Subcutaneous adipose tissue (tissue), 4 donors: Measurements from ENCODE around the gene C9orf153. TPM values are rescaled to one million over a fixed set of nuclear protein-coding genes. Genes with fewer than 3 reads are reported as not detected.

ENCODE experiments used
- total RNA-seq, 4 donors: library from RNA; depleted of rRNA; stranded (reverse); fragments of >200 nt; gene quantifications; one replicate each; pipeline ENCODE4 v1.1.0, GENCODE V29; 2016
- TF ChIP-seq, protein P1 (sequence below): fragments of 450-650 bp; IDR thresholded peaks from one replicate; pipeline ENCODE4 v1.5.1; 2016; ENCODE audit warnings: low read depth, mild to moderate bottlenecking, control low read depth, antibody characterized with exemption, moderate library complexity

C9orf153 gene
- total RNA-seq, 4 donors from 2014 or later: 0.17 to 2.0 (median 1.00) TPM

DNA sequence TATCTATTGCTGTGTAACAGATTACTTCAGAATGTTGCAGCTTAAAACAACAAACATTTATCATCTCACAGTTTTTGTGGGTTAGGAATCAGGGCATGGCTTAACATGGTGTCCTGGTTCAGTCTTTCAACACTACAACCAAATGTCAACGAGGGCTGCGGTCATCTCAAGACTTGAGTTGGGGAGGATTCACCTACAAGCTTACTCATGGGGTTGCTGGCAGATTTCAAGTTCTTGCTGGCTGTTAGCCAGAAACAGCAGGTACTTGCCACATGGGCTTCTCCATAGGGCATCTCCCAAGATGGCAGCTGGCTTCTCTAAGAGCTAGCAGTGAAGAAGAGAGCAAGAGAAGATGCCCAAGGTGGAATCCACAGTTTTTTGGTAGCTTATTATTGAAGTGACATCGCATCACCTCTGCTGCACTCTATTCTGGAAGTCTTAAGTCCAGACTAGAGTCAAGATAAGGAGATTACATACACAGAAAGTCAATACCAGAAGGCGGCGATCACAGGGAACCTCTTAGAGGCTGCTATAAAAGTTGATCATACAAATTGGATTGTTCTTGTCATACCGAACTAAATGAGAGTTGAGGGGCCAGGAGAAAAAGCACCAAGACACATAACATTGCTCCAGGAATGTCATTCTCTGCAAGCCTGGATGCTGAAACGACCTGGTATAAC lies 42.2 kb downstream of the C9orf153 start:
- TF ChIP-seq, protein P1, sequence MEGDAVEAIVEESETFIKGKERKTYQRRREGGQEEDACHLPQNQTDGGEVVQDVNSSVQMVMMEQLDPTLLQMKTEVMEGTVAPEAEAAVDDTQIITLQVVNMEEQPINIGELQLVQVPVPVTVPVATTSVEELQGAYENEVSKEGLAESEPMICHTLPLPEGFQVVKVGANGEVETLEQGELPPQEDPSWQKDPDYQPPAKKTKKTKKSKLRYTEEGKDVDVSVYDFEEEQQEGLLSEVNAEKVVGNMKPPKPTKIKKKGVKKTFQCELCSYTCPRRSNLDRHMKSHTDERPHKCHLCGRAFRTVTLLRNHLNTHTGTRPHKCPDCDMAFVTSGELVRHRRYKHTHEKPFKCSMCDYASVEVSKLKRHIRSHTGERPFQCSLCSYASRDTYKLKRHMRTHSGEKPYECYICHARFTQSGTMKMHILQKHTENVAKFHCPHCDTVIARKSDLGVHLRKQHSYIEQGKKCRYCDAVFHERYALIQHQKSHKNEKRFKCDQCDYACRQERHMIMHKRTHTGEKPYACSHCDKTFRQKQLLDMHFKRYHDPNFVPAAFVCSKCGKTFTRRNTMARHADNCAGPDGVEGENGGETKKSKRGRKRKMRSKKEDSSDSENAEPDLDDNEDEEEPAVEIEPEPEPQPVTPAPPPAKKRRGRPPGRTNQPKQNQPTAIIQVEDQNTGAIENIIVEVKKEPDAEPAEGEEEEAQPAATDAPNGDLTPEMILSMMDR: no peak

DNA sequence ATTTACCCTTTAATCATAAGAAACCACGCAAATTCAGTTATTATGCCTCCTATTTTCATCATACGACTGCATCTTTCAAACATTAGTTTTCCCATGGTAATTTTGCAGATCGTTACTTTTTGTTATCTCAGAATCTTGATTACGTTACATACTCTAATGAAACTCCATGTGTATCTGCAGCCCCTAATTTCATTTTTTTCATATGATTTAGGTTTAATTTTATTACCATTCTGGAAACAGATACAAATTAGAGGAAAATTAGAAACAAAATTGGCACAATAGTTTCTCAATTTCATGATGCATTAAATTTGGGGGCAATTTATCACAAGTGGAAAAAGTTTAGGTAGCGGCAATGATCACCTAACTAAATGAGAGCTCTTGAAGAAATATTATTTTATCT lies 52.3 kb downstream of the C9orf153 start:
- TF ChIP-seq, protein P1: no peak

DNA sequence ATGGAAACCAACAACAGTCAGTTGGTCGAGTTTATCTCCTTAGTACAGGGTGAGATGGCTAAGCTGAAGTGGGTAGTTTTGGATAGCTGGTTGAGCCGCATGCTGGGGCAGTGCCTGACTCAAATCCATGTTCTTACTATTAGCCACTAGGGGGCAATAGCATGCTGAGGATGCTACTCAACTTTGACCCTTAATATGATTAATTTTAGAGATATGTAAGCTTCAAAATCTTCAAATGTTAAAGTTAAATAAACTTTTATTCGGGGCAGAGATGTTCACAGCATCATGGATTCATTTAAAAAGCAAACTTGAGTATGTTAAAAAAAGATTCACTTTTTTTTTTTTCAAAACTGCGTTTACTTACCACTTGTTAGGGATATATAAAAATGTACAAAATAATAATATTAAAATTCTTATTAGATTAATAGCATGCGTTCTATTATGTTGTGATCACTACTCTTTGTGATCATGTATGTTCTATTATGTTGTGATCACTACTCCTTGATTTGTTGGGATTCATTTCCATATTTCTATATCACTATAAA lies 57.0 kb downstream of the C9orf153 start:
- TF ChIP-seq, protein P1: no peak

DNA sequence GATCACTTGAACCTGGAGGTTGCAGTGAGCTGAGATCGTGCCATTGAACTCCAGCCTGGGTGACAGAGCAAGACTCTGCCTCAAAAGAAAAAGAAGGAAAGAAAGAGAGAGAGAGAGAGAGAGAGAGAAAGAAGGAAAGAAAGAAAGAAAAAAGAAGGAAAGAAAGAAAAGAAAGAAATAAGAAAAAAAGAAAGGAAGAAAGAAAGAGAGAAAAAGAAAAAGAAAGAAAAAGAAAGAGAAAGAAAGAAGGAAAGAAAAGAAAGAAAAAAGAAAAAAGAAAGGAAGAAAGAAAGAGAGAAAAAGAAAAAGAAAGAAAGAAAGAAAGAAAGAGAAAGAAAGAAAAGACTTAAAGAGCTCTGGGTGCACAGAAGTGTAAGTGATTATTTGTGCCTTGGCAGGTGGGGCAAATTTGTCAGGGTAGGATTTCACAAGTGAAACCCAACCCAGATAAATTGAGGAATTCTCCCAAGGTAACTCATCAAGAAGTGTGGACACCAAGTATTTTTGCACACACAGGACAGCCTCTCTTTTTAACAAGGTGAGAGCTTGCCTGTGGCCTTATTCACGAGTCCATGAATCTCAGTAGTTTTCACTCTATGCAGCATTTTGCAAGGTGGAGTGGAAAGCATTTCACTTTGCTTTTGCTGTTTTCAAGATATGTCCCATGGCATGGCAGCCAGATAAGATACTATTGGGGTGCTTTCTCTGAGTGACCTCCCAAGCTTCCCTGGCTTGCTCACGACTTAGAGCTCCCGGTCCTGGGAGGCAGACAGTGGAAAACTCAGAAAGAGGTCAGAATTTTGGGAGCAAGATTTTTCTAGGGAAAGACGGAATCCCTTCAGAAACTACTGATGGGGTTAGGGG lies 57.8 kb downstream of the C9orf153 start:
- TF ChIP-seq, protein P1: no peak

DNA sequence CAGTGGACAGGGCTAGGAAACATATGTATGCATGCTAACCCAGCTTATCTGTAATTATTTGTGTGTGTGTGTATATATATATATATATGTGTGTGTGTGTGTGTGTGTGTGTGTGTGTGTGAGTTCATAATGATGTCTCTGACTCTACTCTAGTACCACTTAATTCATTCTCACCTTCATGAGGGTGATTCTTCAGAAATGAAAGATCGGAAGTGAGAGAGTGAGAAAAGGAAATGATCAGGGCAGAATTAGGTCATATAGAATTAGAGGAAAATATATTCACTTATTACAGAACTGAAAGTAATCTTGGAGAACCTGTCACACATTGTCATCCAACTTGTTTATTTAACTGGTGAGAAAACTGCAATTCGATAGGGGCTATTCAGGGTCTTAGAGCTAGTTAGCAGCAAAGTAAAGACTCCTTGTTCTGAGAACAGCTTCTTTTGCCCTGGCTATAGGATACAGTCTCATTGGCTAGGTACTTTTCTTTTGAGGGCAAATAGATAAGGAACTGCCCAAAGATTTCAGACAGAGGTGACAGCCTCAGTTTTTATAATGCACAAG lies 58.8 kb downstream of the C9orf153 start:
- TF ChIP-seq, protein P1: no peak

DNA sequence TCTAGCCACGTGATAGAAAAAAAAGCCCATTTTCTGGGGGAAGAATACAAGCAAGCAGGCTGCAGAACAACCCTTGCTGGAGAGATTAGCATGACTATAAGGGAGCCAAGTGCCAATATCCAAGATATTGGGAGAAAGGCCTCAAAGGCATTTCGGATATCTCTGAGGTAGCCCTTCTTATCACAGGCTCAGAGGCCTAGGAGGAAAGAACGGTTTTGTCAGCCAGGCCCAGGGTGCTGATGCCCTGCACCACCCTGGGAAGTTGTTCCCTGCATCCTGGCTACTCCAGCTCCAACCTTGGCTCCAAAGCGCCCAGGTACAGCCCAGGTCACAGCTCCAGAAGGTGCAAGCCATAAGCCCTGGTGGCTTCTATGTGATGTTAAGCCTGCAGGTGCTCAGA lies 66.4 kb downstream of the C9orf153 start:
- TF ChIP-seq, protein P1: no peak

DNA sequence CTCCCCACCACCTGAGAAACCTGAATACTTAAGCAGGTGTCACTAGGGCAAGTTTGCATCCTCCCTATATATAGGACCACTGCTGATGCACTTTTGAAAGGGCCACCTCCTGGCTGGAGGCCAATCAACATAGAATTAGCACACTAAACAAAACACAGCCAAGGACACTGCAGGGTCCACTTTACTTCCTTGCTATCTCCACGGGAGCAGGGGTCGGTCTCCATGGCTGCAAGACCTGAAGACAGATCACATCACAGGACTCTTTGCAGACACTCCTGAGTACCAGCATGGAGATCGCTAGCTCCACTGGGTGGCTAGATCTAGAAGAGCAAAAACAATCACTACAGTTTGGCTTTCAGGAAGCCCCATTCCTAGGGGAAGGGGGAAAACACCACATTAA lies 72.3 kb downstream of the C9orf153 start:
- TF ChIP-seq, protein P1: no peak
